Measurements from ENCODE around the gene MICU1. TPM values are rescaled to one million over a fixed set of nuclear protein-coding genes. Genes with fewer than 3 reads are reported as not detected.

The MICU1 gene
- total and polyA plus RNA-seq, 2 of the 13 experiments (the other 11 are each of a cell fraction or from before 2014, with no cell fraction given) = 32.5 to 56.1 TPM

GRCh38 chr10:72319416-72320254, 306.2 kb downstream of the MICU1 start (continued):
- TF ChIP-seq, protein P1, sequence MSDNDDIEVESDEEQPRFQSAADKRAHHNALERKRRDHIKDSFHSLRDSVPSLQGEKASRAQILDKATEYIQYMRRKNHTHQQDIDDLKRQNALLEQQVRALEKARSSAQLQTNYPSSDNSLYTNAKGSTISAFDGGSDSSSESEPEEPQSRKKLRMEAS (IDR thresholded peaks at IDR 0.05) = peak; percentile 95
- TF ChIP-seq ZSCAN29 (CRISPR knock-in tag; conservative IDR thresholded peaks at IDR 0.05) (peak; percentile 90), HMGXB4 (CRISPR knock-in tag; IDR thresholded peaks at IDR 0.05; ENCODE audit: borderline replicate concordance in 1 of 2, low read depth in 1 of 2) (peak in 1 of 2 experiments; percentile 43; a peak in 2 of 4 replicates), MIER2 (CRISPR knock-in tag; IDR thresholded peaks at IDR 0.05) (no peak), ZMYM4 (CRISPR knock-in tag; IDR thresholded peaks at IDR 0.05) (no peak; the same call in 1 of the 2 replicates), ZNF281 (CRISPR knock-in tag; IDR thresholded peaks at IDR 0.05; ENCODE audit: borderline replicate concordance) (peak; percentile 93; the same call in 1 of the 2 replicates)
- TF ChIP-seq, protein P2, sequence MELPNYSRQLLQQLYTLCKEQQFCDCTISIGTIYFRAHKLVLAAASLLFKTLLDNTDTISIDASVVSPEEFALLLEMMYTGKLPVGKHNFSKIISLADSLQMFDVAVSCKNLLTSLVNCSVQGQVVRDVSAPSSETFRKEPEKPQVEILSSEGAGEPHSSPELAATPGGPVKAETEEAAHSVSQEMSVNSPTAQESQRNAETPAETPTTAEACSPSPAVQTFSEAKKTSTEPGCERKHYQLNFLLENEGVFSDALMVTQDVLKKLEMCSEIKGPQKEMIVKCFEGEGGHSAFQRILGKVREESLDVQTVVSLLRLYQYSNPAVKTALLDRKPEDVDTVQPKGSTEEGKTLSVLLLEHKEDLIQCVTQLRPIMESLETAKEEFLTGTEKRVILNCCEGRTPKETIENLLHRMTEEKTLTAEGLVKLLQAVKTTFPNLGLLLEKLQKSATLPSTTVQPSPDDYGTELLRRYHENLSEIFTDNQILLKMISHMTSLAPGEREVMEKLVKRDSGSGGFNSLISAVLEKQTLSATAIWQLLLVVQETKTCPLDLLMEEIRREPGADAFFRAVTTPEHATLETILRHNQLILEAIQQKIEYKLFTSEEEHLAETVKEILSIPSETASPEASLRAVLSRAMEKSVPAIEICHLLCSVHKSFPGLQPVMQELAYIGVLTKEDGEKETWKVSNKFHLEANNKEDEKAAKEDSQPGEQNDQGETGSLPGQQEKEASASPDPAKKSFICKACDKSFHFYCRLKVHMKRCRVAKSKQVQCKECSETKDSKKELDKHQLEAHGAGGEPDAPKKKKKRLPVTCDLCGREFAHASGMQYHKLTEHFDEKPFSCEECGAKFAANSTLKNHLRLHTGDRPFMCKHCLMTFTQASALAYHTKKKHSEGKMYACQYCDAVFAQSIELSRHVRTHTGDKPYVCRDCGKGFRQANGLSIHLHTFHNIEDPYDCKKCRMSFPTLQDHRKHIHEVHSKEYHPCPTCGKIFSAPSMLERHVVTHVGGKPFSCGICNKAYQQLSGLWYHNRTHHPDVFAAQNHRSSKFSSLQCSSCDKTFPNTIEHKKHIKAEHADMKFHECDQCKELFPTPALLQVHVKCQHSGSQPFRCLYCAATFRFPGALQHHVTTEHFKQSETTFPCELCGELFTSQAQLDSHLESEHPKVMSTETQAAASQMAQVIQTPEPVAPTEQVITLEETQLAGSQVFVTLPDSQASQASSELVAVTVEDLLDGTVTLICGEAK (IDR thresholded peaks at IDR 0.05) = no peak
- TF ChIP-seq, protein P2 (CRISPR knock-in tag; IDR thresholded peaks at IDR 0.05) = peak; percentile 22; the same call in 1 of the 2 replicates
- TF ChIP-seq, protein P3, sequence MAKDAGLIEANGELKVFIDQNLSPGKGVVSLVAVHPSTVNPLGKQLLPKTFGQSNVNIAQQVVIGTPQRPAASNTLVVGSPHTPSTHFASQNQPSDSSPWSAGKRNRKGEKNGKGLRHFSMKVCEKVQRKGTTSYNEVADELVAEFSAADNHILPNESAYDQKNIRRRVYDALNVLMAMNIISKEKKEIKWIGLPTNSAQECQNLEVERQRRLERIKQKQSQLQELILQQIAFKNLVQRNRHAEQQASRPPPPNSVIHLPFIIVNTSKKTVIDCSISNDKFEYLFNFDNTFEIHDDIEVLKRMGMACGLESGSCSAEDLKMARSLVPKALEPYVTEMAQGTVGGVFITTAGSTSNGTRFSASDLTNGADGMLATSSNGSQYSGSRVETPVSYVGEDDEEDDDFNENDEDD (CRISPR knock-in tag; IDR thresholded peaks at IDR 0.05; ENCODE audit: borderline replicate concordance) = peak; percentile 86; the same call in 1 of the 2 replicates
- TF ChIP-seq, protein P4, sequence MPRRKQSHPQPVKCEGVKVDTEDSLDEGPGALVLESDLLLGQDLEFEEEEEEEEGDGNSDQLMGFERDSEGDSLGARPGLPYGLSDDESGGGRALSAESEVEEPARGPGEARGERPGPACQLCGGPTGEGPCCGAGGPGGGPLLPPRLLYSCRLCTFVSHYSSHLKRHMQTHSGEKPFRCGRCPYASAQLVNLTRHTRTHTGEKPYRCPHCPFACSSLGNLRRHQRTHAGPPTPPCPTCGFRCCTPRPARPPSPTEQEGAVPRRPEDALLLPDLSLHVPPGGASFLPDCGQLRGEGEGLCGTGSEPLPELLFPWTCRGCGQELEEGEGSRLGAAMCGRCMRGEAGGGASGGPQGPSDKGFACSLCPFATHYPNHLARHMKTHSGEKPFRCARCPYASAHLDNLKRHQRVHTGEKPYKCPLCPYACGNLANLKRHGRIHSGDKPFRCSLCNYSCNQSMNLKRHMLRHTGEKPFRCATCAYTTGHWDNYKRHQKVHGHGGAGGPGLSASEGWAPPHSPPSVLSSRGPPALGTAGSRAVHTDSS (CRISPR knock-in tag; conservative IDR thresholded peaks at IDR 0.05) = no peak

Measured in HepG2 (cell line).